PFSK-1 (cell line): ENCODE measurements around the gene SNX10.

ENCODE experiments used
- SIN3A ChIP-seq: IDR thresholded peaks from 2 replicates; pipeline ENCODE4 v1.6.1; 2012; ENCODE audit warnings: mild to moderate bottlenecking, low read length, moderate library complexity, borderline replicate concordance; ENCODE audit not compliant: insufficient read depth
- TAF1 ChIP-seq: IDR thresholded peaks from 2 replicates; pipeline ENCODE4 v1.6.1; 2012; ENCODE audit warnings: low read length, control low read depth, borderline replicate concordance; ENCODE audit not compliant: insufficient read depth
- TF ChIP-seq, protein P1 (sequence below), 2 experiments: IDR thresholded peaks; 2 replicates each; pipeline versions ENCODE4 v1.6.1 to v1.8.0; 2011 to 2012; ENCODE audit warnings: low read depth in 2 of 2, low read length in 2 of 2, control low read depth in 1 of 2, inconsistent platforms in 1 of 2, mild to moderate bottlenecking in 1 of 2, moderate library complexity in 1 of 2; ENCODE audit not compliant: insufficient read depth in 1 of 2

DNA sequence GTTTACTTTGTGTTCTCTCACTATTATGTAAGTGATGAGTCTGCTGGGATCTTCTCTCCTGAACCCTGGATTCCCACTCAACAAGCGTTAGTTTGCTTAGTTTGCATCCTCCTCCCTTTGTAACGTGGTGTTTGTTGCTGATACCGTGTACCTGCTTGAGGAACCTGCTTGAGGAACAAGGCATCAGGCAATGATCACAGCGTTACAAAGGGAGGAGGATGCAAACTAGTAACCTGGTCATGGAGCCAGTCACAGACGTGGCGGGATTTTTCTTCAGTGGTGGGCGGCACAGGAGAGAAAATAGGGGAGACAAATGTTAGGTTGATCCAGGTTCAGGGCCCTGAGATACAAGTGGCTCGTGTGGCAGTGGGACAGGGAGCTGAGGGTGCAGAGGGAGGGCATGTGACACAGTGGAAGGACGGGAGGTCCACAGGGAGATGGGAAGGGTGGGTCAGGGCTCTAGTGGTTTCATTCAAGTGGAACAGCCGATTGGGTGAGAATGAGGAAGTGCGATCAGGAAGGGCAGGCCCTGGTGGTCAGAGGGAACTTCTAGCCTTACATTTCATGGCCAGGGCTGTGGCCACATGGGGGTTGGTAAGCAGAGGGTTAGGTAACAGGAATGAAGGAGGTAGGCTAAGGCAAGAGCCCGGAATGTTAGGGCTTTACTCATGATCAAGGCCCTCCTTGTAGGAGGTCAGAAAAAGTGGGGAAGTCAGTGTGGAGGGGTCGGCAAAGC lies 38.0 kb downstream of the SNX10 start:
- TF ChIP-seq TAF1 (no peak), SIN3A (no peak)
- TF ChIP-seq, protein P1, sequence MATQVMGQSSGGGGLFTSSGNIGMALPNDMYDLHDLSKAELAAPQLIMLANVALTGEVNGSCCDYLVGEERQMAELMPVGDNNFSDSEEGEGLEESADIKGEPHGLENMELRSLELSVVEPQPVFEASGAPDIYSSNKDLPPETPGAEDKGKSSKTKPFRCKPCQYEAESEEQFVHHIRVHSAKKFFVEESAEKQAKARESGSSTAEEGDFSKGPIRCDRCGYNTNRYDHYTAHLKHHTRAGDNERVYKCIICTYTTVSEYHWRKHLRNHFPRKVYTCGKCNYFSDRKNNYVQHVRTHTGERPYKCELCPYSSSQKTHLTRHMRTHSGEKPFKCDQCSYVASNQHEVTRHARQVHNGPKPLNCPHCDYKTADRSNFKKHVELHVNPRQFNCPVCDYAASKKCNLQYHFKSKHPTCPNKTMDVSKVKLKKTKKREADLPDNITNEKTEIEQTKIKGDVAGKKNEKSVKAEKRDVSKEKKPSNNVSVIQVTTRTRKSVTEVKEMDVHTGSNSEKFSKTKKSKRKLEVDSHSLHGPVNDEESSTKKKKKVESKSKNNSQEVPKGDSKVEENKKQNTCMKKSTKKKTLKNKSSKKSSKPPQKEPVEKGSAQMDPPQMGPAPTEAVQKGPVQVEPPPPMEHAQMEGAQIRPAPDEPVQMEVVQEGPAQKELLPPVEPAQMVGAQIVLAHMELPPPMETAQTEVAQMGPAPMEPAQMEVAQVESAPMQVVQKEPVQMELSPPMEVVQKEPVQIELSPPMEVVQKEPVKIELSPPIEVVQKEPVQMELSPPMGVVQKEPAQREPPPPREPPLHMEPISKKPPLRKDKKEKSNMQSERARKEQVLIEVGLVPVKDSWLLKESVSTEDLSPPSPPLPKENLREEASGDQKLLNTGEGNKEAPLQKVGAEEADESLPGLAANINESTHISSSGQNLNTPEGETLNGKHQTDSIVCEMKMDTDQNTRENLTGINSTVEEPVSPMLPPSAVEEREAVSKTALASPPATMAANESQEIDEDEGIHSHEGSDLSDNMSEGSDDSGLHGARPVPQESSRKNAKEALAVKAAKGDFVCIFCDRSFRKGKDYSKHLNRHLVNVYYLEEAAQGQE (IDR thresholded peaks at IDR 0.05; ENCODE audit: insufficient read depth in 1 of 2, low read depth in 2 of 2, low read length in 2 of 2): no peak
